H1 (cell line): ENCODE data around the gene VWF. TPM values are rescaled to one million over a fixed set of nuclear protein-coding genes. Genes with fewer than 3 reads are reported as not detected.

Source experiments
- CTCF ChIA-PET: fragments of 300-600 bp; sonication (Branson Sonifier 250); formaldehyde crosslinking; loops from one replicate; lab custom pipeline; 2021; ENCODE audit not compliant: partially characterized antibody; lab: Charles Lee
- POLR2A ChIA-PET: fragments of 300-600 bp; sonication (Branson Sonifier 250); formaldehyde crosslinking; loops from one replicate; lab custom pipeline; 2021; ENCODE audit warnings: inconsistent platforms; ENCODE audit not compliant: partially characterized antibody; lab: Charles Lee
- DNase-seq, 2 experiments: peaks; one replicate each; pipeline versions ENCODE4 v3.0.0 to v3.0.0-alpha.2; 2010 to 2022; ENCODE audit warnings: low spot score in 2 of 2, low read depth in 1 of 2, mixed read lengths in 1 of 2
- FAIRE-seq: peaks from 2 replicates; lab custom pipeline; 2011; peaks lifted over from hg19 to GRCh38; lab: Jason Lieb, UNC
- H2AFZ ChIP-seq: 2 replicates; pipeline ENCODE4 v1.8.1; 2012; ENCODE audit warnings: low read length, inconsistent platforms
- H2AK5ac ChIP-seq: 2 replicates; pipeline ENCODE4 v1.6.1; 2013; ENCODE audit warnings: low read depth, low read length
- H2BK120ac ChIP-seq: replicated peaks from 2 replicates; pipeline ENCODE3; 2013; ENCODE audit warnings: low read depth, low read length, inconsistent platforms
- H2BK12ac ChIP-seq: 2 replicates; pipeline ENCODE4 v1.6.1; 2013; ENCODE audit warnings: low read depth, low read length
- H2BK15ac ChIP-seq: 2 replicates; pipeline ENCODE4 v1.6.1; 2013; ENCODE audit warnings: low read length
- H2BK20ac ChIP-seq: 2 replicates; pipeline ENCODE4 v1.6.1; 2013; ENCODE audit warnings: low read length
- H2BK5ac ChIP-seq: 2 replicates; pipeline ENCODE4 v1.6.1; 2013; ENCODE audit warnings: low read depth, low read length
- H3K14ac ChIP-seq: 2 replicates; pipeline ENCODE4 v1.6.1; 2013; ENCODE audit warnings: inconsistent platforms; ENCODE audit not compliant: insufficient read length
- H3K18ac ChIP-seq: 2 replicates; pipeline ENCODE4 v1.6.1; 2013; ENCODE audit warnings: low read length; ENCODE audit errors: extremely low read depth
- H3K23ac ChIP-seq: 2 replicates; pipeline ENCODE4 v1.6.1; 2013; ENCODE audit warnings: inconsistent platforms; ENCODE audit not compliant: insufficient read length
- H3K23me2 ChIP-seq: 2 replicates; pipeline ENCODE4 v1.6.1; 2013; ENCODE audit warnings: low read depth, low read length
- H3K27ac ChIP-seq: 2 replicates; pipeline ENCODE4 v1.6.1; 2011; ENCODE audit warnings: low read depth, low read length, inconsistent platforms
- H3K27me3 ChIP-seq, 4 experiments: replicated peaks in 1 of 4; 1 replicate in 1 of 4; 2 replicates in 3 of 4; pipeline versions ENCODE4 v1.6.1 to v1.8.1; 2011 to 2013; ENCODE audit warnings: low read length in 3 of 4, mild to moderate bottlenecking in 3 of 4, inconsistent platforms in 2 of 4, mixed read lengths in 2 of 4, moderate library complexity in 1 of 4; ENCODE audit not compliant: control insufficient read depth in 3 of 4, insufficient read depth in 3 of 4; ENCODE audit errors: extremely low read depth in 1 of 4
- H3K36me3 ChIP-seq, 4 experiments: 2 replicates each; pipeline versions ENCODE4 v1.6.1 to v1.8.1; 2011 to 2013; ENCODE audit warnings: mild to moderate bottlenecking in 4 of 4, low read length in 3 of 4, moderate library complexity in 2 of 4, control low read depth in 1 of 4, inconsistent platforms in 1 of 4; ENCODE audit not compliant: insufficient read depth in 4 of 4, control insufficient read depth in 2 of 4
- H3K4ac ChIP-seq: replicated peaks from 2 replicates; pipeline ENCODE3; 2013; ENCODE audit warnings: low read length, low read depth, mixed read lengths, inconsistent platforms; ENCODE audit not compliant: insufficient read length
- H3K4me1 ChIP-seq, 4 experiments: replicated peaks in 1 of 4; 1 replicate in 1 of 4; 2 replicates in 3 of 4; pipeline versions ENCODE4 v1.6.1 to v1.8.1; 2011 to 2013; ENCODE audit warnings: low read length in 3 of 4, inconsistent platforms in 2 of 4, mixed read lengths in 1 of 4; ENCODE audit not compliant: insufficient read depth in 4 of 4, control insufficient read depth in 3 of 4
- H3K4me2 ChIP-seq, 2 experiments: 2 replicates each; pipeline versions ENCODE4 v1.6.1 to v1.8.1; 2011 to 2013; ENCODE audit warnings: low read depth in 2 of 2, low read length in 2 of 2, control low read depth in 1 of 2, inconsistent platforms in 1 of 2, mild to moderate bottlenecking in 1 of 2; ENCODE audit not compliant: insufficient read depth in 1 of 2
- H3K4me3 ChIP-seq, 4 experiments: fragments of 200-600, 300-600 bp in 1 of 4; sonication (generic), shearing (Covaris generic), sonication (Bioruptor Twin) in 1 of 4; 2 replicates each; pipeline versions ENCODE4 v1.5.1 to v1.8.1; 2011 to 2016; ENCODE audit warnings: low read length in 4 of 4, low read depth in 3 of 4, control low read depth in 2 of 4, inconsistent platforms in 2 of 4, mild to moderate bottlenecking in 2 of 4, mixed read lengths in 1 of 4, moderate library complexity in 1 of 4; ENCODE audit not compliant: insufficient read depth in 2 of 4; ENCODE audit errors: extremely low read depth in 1 of 4
- H3K56ac ChIP-seq: replicated peaks from 2 replicates; pipeline ENCODE3; 2013; ENCODE audit warnings: low read depth, mild to moderate bottlenecking, mixed read lengths, low read length, inconsistent platforms; ENCODE audit not compliant: insufficient read length
- H3K79me1 ChIP-seq: 2 replicates; pipeline ENCODE4 v1.6.1; 2013; ENCODE audit warnings: low read depth, low read length, control low read depth
- H3K79me2 ChIP-seq, 2 experiments: 2 replicates each; pipeline versions ENCODE4 v1.6.1 to v1.8.1; 2012 to 2013; ENCODE audit warnings: low read length in 2 of 2, mild to moderate bottlenecking in 2 of 2, inconsistent platforms in 1 of 2; ENCODE audit not compliant: insufficient read depth in 2 of 2, control insufficient read depth in 1 of 2
- H3K9ac ChIP-seq, 4 experiments: replicated peaks in 1 of 4; 1 replicate in 1 of 4; 2 replicates in 3 of 4; pipeline versions ENCODE4 v1.6.1 to v1.8.1; 2011 to 2013; ENCODE audit warnings: low read depth in 3 of 4, low read length in 3 of 4, control low read depth in 2 of 4, mild to moderate bottlenecking in 2 of 4, moderate library complexity in 2 of 4, inconsistent platforms in 1 of 4; ENCODE audit errors: extremely low read depth in 1 of 4
- H3K9me3 ChIP-seq, 2 experiments: 2 replicates each; pipeline versions ENCODE4 v1.6.1 to v1.8.1; 2012 to 2013; ENCODE audit warnings: mild to moderate bottlenecking in 2 of 2, moderate library complexity in 2 of 2, control low read depth in 1 of 2, inconsistent platforms in 1 of 2, low read depth in 1 of 2, low read length in 1 of 2, mixed read lengths in 1 of 2; ENCODE audit not compliant: insufficient read depth in 2 of 2
- H4K20me1 ChIP-seq, 2 experiments: replicated peaks in 1 of 2; 2 replicates each; pipeline versions ENCODE3 to v1.8.1; 2011 to 2013; ENCODE audit warnings: inconsistent platforms in 2 of 2, low read length in 2 of 2, mild to moderate bottlenecking in 1 of 2; ENCODE audit not compliant: insufficient read depth in 2 of 2, control insufficient read depth in 1 of 2
- H4K5ac ChIP-seq: 2 replicates; pipeline ENCODE4 v1.6.1; 2013; ENCODE audit warnings: low read length, low read depth, mixed read lengths, inconsistent platforms; ENCODE audit not compliant: insufficient read length
- H4K8ac ChIP-seq: 2 replicates; pipeline ENCODE4 v1.8.0; 2013; ENCODE audit warnings: mild to moderate bottlenecking, moderate library complexity, low read length, inconsistent platforms; ENCODE audit not compliant: insufficient read depth; ENCODE audit errors: extremely low read depth
- H4K91ac ChIP-seq: replicated peaks from 2 replicates; pipeline ENCODE3; 2013; ENCODE audit warnings: low read length, mixed read lengths, inconsistent platforms; ENCODE audit not compliant: insufficient read length
- CEBPB ChIP-seq: IDR thresholded peaks from 2 replicates; pipeline ENCODE4 v1.6.1; 2012; ENCODE audit warnings: low read depth, low read length
- CTCF ChIP-seq, 3 experiments: IDR thresholded peaks; 1 replicate in 2 of 3; 2 replicates in 1 of 3; pipeline versions ENCODE4 v1.5.1 to v1.6.1; 2011; ENCODE audit warnings: low read length in 3 of 3, mild to moderate bottlenecking in 3 of 3, inconsistent platforms in 2 of 3, low read depth in 1 of 3, moderate library complexity in 1 of 3; ENCODE audit not compliant: insufficient read depth in 1 of 3; ENCODE audit errors: control extremely low read depth in 1 of 3
- RAD21 ChIP-seq, 2 experiments: IDR thresholded peaks in 1 of 2; conservative IDR thresholded peaks in 1 of 2; 2 replicates each; pipeline ENCODE4 v1.6.1; 2011; ENCODE audit warnings: low read depth in 2 of 2, low read length in 2 of 2, improper control_type of control experiment in 1 of 2, inconsistent platforms in 1 of 2, mild to moderate bottlenecking in 1 of 2, moderate library complexity in 1 of 2
- RFX5 ChIP-seq: IDR thresholded peaks from 2 replicates; pipeline ENCODE4 v1.6.1; 2011; ENCODE audit warnings: low read depth, low read length, improper control_type of control experiment, borderline replicate concordance
- WGBS, 2 experiments: shearing (Covaris generic) in 1 of 2; methylation state at CpG; one replicate each; pipeline versions ENCODE4 v1.1.6 to v1.1.7; 2013 to 2015; ENCODE audit warnings: low lambda C conversion rate in 2 of 2, mixed read lengths in 2 of 2, inconsistent platforms in 1 of 2, low coverage in 1 of 2, missing lambda C conversion rate in 1 of 2; ENCODE audit not compliant: insufficient replicate concordance in 2 of 2, insufficient coverage in 1 of 2, insufficient read length in 1 of 2; ENCODE audit errors: extremely low coverage in 1 of 2, missing lambda C conversion rate in 1 of 2; 5-methylcytosine and 5-hydroxymethylcytosine counted together
- polyA plus RNA-seq, 7 experiments: library from polyadenylated mRNA; depleted of rRNA in 3 of 7; stranded (reverse) in 5 of 7; unstranded in 2 of 7; fragments of >200 nt in 5 of 7; fragments of 200-250 nt in 2 of 7; gene quantifications; 1 replicate in 5 of 7; 2 replicates in 1 of 7; 4 replicates in 1 of 7; pipeline versions ENCODE4 v1.2.1 to v1.2.3, GENCODE V29; 2011 to 2013; ENCODE audit warnings: missing spikeins in 2 of 7, mixed read lengths in 2 of 7
- total RNA-seq: library from RNA; stranded (reverse); fragmentation: NEBNext Ultra II Directional; extraction: Animal tissue kit (Norgen Biotek cat#: 25700); gene quantifications from 2 replicates; pipeline ENCODE4 v1.2.1, GENCODE V29; 2021

Gene VWF
- total and polyA plus RNA-seq, 2 of the 8 experiments (the other 6 are each of a cell fraction or from before 2014, with no cell fraction given), result 0.39 to 0.60 TPM

- no peak for FAIRE-seq
- Histone ChIP-seq H2BK15ac (no peak overlapping the region), H3K4me1 (no peaks in the 10 kb centered on the region), H2AK5ac (no peak overlapping the region), H4K91ac (no peak overlapping the region), H2BK20ac (no peak overlapping the region), H4K20me1 (no peaks in the 10 kb centered on the region), H3K4me3 (no peak overlapping the region), H3K79me1 (no peaks in the 10 kb centered on the region), H3K4me2 (no peak overlapping the region), H3K23ac (no peak overlapping the region), H2AFZ (no peak overlapping the region), H4K8ac (no peak overlapping the region), H2BK12ac (no peak overlapping the region), H3K9ac (no peak overlapping the region), H3K56ac (no peak overlapping the region), H3K18ac (no peak overlapping the region), H3K14ac (no peak overlapping the region), H2BK120ac (no peak overlapping the region), H3K79me2 (no peaks in the 10 kb centered on the region), H3K27me3 (no peaks in the 10 kb centered on the region), H4K5ac (no peak overlapping the region), H3K27ac (no peak overlapping the region), H3K9me3 (no peaks in the 10 kb centered on the region), H3K36me3 (no peaks in the 10 kb centered on the region), H3K23me2 (no peaks in the 10 kb centered on the region), H3K4ac (no peak overlapping the region), H2BK5ac (no peak overlapping the region)
- TF ChIP-seq CEBPB, result peak; percentile 59; the same call in 1 of the 2 replicates
- TF ChIP-seq RAD21 (IDR thresholded peaks at IDR 0.05 in 1 of 2, conservative IDR thresholded peaks at IDR 0.05 in 1 of 2; ENCODE audit: low read depth in 2 of 2, low read length in 2 of 2), result peak; percentile 30 to 44; a peak in 3 of 4 replicates
- TF ChIP-seq RFX5, result no peak
- peak in 2 of 3 experiments; percentile 28 to 29; a peak in 2 of 4 replicates for TF ChIP-seq CTCF (IDR thresholded peaks at IDR 0.05; ENCODE audit: control extremely low read depth in 1 of 3, insufficient read depth in 1 of 3, low read depth in 1 of 3, low read length in 3 of 3)
- no peak for DNase-seq
- ChIA-PET POLR2A (no interaction called here), CTCF (interaction anchor here (0.8 to 1.0 kb wide), 2 partner anchors 19 to 235 kb away, joined by 3 to 4 read pairs; no protein-coding TSS in a partner anchor)
- 84% methylated on average over 8 of the region's 8 CpGs; no CpG with 5 or more reads in 1 of the 2 experiments for WGBS, 2 experiments
Observed at GRCh38 chr12:6049992-6050391, 74.5 kb downstream of the VWF start.
